Duodenal mucosa (tissue), 2 donors: ENCODE measurements around the gene TIMELESS.

Source experiments
- H3K27ac ChIP-seq: one replicate; pipeline ENCODE4 v1.7.0; 2013; ENCODE audit warnings: low read depth, low read length
- H3K27me3 ChIP-seq, 2 donors: one replicate each; pipeline ENCODE4 v1.7.0; 2013; ENCODE audit warnings: low read length in 2 of 2, control low read depth in 1 of 2; ENCODE audit not compliant: insufficient read depth in 2 of 2, control insufficient read depth in 1 of 2
- H3K36me3 ChIP-seq, 2 donors: one replicate each; pipeline ENCODE4 v1.7.0; 2013; ENCODE audit warnings: low read length in 2 of 2, control low read depth in 1 of 2; ENCODE audit not compliant: insufficient read depth in 2 of 2, control insufficient read depth in 1 of 2
- H3K4me1 ChIP-seq, 2 donors: one replicate each; pipeline ENCODE4 v1.7.0; 2013; ENCODE audit warnings: low read length in 2 of 2, control low read depth in 1 of 2; ENCODE audit not compliant: insufficient read depth in 2 of 2, control insufficient read depth in 1 of 2
- H3K4me3 ChIP-seq, 2 donors: one replicate each; pipeline ENCODE4 v1.7.0; 2013; ENCODE audit warnings: low read length in 2 of 2, low read depth in 1 of 2
- H3K9ac ChIP-seq, 2 donors: one replicate each; pipeline ENCODE4 v1.7.0; 2013; ENCODE audit warnings: low read length in 2 of 2, low read depth in 1 of 2
- H3K9me3 ChIP-seq, 2 donors: one replicate each; pipeline ENCODE4 v1.7.0; 2013; ENCODE audit warnings: low read length in 2 of 2, control low read depth in 1 of 2; ENCODE audit not compliant: control insufficient read depth in 1 of 2

The TIMELESS gene

DNA sequence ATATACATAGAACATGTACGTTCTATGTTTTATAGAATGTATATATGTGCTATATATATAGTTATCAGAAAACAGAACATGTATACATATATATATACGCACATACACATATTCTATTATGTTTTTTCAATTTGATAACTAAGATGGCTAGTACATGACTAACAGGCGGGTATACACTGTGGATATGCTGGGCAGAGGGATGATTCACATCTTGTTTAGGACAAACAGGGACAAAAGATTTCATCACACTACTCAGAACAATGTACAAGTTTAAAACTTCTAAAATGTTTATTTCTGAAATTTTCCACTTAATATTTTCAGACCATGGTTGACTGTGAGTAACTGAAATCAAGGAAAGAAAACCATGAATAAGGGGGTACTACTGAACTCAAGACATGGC is 17.4 kb downstream of the TIMELESS start:
- H3K4me1 ChIP-seq: no peaks in the 10 kb centered on the region
- H3K36me3 ChIP-seq: peaks cover 0 to 32% of the 10 kb centered on the region in 2 donors
- no peak overlapping the region for H3K9ac ChIP-seq

DNA sequence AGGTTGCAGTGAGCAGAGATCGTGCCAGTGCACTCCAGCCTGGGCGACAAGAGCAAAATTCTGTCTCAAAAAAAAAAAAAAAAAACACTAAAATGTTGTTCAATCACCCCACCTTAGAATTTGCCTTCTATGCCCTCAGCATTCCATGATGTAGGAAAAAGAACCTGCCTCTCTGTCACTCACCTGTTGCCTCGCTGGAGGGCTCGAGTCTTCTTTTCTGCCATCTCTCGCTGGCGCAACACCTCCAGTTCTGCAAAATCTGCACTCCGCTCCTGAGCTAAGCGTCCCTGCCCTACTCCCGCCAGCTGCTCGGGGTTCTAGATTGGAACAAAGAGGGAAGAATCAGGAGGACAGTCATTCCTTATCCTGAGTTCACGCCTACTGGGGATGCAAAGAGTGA is 17.9 kb downstream of the TIMELESS start:
- Histone ChIP-seq H3K4me3 (no peak overlapping the region), H3K27me3 (no peaks in the 10 kb centered on the region), H3K4me1 (no peaks in the 10 kb centered on the region), H3K9ac (no peak overlapping the region), H3K27ac (no peak overlapping the region), H3K36me3 (peaks cover 0 to 32% of the 10 kb centered on the region in 2 donors), H3K9me3 (no peaks in the 10 kb centered on the region)

More for the DNA sequence above, 17.4 kb downstream of the TIMELESS start:
- no peak overlapping the region for H3K4me3 ChIP-seq
- no peaks in the 10 kb centered on the region for H3K27me3 ChIP-seq
- no peaks in the 10 kb centered on the region for H3K9me3 ChIP-seq
- H3K27ac ChIP-seq: no peak overlapping the region

DNA sequence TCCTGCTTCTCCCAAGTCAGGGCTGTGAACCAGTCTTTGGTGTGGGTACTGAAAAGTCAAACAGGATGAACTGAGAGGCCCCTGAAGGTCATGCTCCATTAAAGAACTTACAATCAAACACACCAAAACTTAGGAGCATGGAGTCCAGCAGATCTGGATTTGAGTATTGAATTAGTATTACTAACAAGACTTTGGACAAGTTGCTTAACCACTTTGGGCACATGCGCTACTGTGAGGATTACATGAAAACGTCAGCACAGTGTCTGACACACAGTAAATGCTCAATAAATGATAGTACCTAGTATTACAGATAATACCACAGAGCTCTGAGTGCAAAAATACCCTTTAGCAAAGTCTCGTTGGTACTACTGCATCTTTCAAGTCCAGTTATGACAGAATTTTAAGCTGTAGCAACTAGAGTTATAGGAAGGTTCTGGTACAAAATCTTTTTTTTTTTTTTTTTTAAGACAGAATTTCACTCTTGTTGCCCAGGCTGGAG is 23.2 kb downstream of the TIMELESS start:
- no peak overlapping the region for H3K27ac ChIP-seq
- peaks cover 10 to 45% of the 10 kb centered on the region in 2 donors for H3K36me3 ChIP-seq
- H3K4me1 ChIP-seq: no peaks in the 10 kb centered on the region
- H3K9me3 ChIP-seq: no peaks in the 10 kb centered on the region
- no peak overlapping the region for H3K4me3 ChIP-seq
- H3K9ac ChIP-seq: no peak overlapping the region
- H3K27me3 ChIP-seq: no peaks in the 10 kb centered on the region

DNA sequence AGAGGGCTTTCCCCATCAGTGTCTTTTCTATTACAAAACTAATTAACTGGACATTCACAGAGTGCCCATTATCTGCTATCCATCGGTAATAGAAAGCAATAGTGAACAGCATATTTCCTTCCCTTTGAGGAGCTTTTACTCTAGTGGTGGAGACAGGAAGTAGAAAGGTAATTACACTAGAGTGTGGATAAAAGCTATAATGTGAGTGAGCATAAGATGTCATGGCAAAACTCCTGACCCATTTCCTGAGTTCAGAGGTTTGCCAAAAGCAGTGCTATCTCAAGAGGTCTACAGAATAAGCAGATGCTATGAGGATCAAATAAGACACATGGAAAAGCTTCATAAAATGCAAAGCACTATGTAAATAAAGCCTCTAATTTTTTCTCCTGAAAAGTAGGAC is 24.0 kb downstream of the TIMELESS start:
- Histone ChIP-seq H3K27me3 (no peaks in the 10 kb centered on the region), H3K4me3 (no peak overlapping the region), H3K9me3 (no peaks in the 10 kb centered on the region), H3K4me1 (no peaks in the 10 kb centered on the region), H3K27ac (no peak overlapping the region), H3K36me3 (peaks cover 10 to 48% of the 10 kb centered on the region in 2 donors), H3K9ac (no peak overlapping the region)

DNA sequence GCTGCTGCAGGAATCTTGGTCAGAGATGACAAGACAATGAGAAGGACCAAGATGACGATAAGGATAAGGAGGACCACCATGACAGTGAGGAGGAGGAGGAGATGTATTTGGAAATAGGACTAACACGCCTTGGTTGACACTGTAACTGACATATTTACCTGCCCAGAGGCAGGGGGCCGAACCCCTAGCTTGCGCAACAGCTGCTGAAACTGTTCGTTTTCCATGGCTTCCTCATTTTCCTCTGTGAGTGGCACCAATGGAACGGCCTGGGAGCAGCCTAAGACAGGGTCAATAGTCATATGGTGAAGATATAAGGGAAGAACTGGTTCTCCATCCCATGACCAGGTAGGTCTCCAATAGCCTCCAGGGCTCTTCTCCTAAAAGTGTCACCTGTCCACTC is 28.8 kb downstream of the TIMELESS start:
- Histone ChIP-seq H3K4me1 (no peaks in the 10 kb centered on the region), H3K9ac (no peak overlapping the region), H3K27ac (no peak overlapping the region), H3K36me3 (peaks cover 10 to 47% of the 10 kb centered on the region in 2 donors), H3K4me3 (no peak overlapping the region), H3K9me3 (no peaks in the 10 kb centered on the region), H3K27me3 (no peaks in the 10 kb centered on the region)

DNA sequence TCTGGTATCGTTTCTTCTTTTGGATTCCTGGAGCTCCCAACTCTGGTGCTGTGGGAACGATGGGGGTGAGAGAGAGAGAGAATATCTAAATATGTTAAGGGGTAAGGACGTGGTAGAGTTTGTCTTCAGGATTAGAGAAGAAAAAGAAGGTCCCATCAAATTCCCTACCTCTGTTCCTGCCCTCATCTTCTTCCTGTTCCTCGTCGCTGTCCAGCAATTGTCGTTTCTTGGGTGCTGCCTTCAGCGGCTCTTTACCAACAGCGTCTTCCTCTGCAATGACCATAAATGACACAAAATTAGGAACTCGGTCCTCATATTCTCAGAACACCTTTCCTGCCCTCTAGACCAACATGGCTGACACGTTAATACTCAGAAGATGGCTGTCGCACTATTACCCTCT is 31.5 kb downstream of the TIMELESS start:
- Histone ChIP-seq H3K36me3 (peaks cover 10 to 35% of the 10 kb centered on the region in 2 donors), H3K27me3 (no peaks in the 10 kb centered on the region), H3K9ac (no peak overlapping the region), H3K4me3 (no peak overlapping the region), H3K27ac (no peak overlapping the region), H3K4me1 (no peaks in the 10 kb centered on the region), H3K9me3 (no peaks in the 10 kb centered on the region)

DNA sequence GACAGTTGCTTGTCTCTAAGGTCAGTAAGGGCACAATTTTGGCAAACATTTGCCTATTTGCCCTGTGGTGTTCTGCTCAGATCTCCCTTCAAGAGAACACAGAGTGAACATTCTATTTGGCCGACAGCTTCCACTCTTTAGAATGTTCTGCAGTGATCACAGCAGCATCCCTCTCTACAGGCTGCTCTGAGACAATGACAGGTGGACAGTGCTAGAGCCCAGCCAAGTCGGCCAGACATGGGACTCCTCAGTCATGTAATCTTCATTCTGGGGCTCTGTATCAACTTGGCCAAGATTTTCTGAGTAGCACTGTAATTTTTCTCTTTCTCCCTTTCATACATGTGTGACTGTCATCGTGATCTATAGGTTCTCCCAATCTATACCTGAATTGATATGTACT is 34.8 kb downstream of the TIMELESS start:
- Histone ChIP-seq H3K9me3 (no peaks in the 10 kb centered on the region), H3K4me3 (no peak overlapping the region), H3K36me3 (peaks cover 0 to 12% of the 10 kb centered on the region in 2 donors), H3K9ac (no peak overlapping the region), H3K4me1 (no peaks in the 10 kb centered on the region), H3K27me3 (no peaks in the 10 kb centered on the region), H3K27ac (no peak overlapping the region)

DNA sequence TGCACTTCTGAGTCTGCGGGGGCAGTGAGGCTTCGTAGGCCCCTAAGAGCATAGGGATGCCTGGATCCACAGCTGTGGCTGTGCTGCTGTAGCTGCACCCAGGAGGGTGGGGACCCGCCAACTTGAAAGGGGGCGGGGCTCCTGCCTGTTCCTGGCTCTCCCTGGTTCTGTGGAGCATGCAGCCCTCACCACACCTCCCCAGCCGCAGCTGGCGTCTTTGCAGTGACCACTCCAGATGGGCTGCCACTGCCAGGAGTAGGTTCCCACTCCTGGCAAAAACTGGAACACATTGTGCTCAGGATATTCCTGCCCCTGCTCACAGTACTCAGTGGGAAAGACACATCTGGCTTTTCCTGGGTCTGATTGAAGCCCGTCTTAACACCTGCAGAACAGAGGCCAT is 35.8 kb downstream of the TIMELESS start:
- no peaks in the 10 kb centered on the region for H3K9me3 ChIP-seq
- H3K4me1 ChIP-seq: no peaks in the 10 kb centered on the region
- no peak overlapping the region for H3K4me3 ChIP-seq
- H3K27ac ChIP-seq: no peak overlapping the region
- H3K36me3 ChIP-seq: peaks cover 0 to 10% of the 10 kb centered on the region in 2 donors
- H3K27me3 ChIP-seq: no peaks in the 10 kb centered on the region
- H3K9ac ChIP-seq: no peak overlapping the region

DNA sequence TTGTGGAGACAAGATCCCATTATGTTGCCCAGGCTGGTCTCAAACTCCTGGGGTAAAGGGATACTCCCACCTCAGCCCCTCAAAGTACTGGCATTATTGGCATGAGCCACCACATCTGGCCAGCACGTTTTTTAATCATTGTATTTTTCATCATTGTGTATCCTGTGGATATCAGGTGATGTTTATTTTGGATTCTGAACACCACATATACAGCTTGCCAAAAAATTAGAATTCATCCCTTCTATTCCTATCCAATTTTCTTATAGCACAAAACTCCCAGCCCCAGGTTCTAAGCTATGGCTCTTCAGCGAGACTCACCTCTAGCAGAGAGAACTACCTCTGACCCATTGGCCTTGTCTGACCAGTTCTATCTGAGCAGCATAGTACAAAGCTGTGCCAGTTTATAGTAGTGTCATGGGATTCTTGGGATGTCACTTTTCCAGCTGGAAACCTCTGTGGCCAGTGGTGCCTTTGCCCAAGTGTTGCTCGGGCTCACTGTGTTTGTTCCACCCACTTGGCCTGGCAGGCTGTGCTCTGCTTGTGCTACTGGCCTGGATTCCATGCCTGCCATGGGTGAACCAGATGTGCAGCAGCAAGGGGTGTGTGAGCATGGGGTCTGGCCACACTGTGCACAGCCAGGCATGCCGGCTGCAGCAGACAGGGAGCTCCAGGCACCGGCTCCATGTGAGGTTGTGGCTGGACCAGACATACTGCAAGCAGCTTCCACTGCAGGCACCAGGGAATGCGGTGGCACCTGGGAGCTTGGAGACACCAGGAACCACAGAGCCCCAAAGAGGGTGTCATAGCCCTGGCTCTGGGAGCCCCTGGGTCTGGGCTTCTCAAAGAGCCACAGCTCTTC is 37.2 kb downstream of the TIMELESS start:
- Histone ChIP-seq H3K36me3 (peaks cover 0 to 9% of the 10 kb centered on the region in 2 donors), H3K4me1 (no peaks in the 10 kb centered on the region), H3K9me3 (no peaks in the 10 kb centered on the region), H3K27ac (no peak overlapping the region), H3K27me3 (no peaks in the 10 kb centered on the region), H3K4me3 (no peak overlapping the region), H3K9ac (no peak overlapping the region)

DNA sequence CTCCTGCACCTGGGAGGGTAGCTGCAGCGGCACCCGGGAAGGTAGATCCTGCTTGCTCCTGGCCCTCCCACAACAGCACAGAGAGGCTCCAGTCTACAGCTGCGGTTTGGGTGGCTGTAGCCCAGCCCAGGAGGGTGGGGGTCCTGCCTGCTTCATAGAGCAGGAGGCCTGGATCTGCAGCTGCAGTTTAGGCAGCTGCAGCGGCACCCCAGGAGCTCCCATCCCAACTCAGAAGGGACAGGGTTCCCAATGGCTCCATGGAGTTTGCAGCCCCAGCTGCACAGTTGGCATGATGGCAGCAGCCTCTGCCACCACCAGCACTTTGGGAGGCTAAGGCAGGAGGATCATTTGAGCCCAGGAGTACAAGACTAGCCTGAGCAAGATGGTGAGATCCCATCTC is 38.5 kb downstream of the TIMELESS start:
- Histone ChIP-seq H3K9ac (no peak overlapping the region), H3K4me3 (no peak overlapping the region), H3K27me3 (no peaks in the 10 kb centered on the region), H3K27ac (no peak overlapping the region), H3K36me3 (no peaks in the 10 kb centered on the region), H3K4me1 (no peaks in the 10 kb centered on the region), H3K9me3 (no peaks in the 10 kb centered on the region)
